Measurements from ENCODE around the gene PCK1.

PCK1 gene

GRCh38 chr20:57589728-57590484, 29.0 kb downstream of the PCK1 start:
- DNase-seq, result no peak

GRCh38 chr20:57590485-57591288, 29.8 kb downstream of the PCK1 start:
- no peak for DNase-seq

- DNase-seq, result no peak
Observed at GRCh38 chr20:57591289-57592229, 30.6 kb downstream of the PCK1 start.

- DNase-seq, result no peak
Observed at GRCh38 chr20:57592263-57593092, 31.6 kb downstream of the PCK1 start.

- DNase-seq, result no peak
Observed at GRCh38 chr20:57593134-57593886, 32.4 kb downstream of the PCK1 start.

- peak; percentile 58 for DNase-seq
Observed at GRCh38 chr20:57594092-57594951, 33.4 kb downstream of the PCK1 start.

- DNase-seq, result no peak
Observed at GRCh38 chr20:57595041-57596030, 34.4 kb downstream of the PCK1 start.

- DNase-seq, result no peak
Observed at GRCh38 chr20:57596358-57596757, 35.4 kb downstream of the PCK1 start.

- DNase-seq, result peak; percentile 78
Observed at GRCh38 chr20:57596998-57597939, 36.4 kb downstream of the PCK1 start.

GRCh38 chr20:57598060-57598459, 37.1 kb downstream of the PCK1 start:
- DNase-seq, result no peak

- DNase-seq, result no peak
Observed at GRCh38 chr20:57598491-57598890, 37.6 kb downstream of the PCK1 start.

GRCh38 chr20:57600320-57601210, 39.7 kb downstream of the PCK1 start:
- no peak for DNase-seq

- DNase-seq, result no peak
Observed at GRCh38 chr20:57601211-57601570, 40.3 kb downstream of the PCK1 start.

GRCh38 chr20:57601737-57602136, 40.8 kb downstream of the PCK1 start:
- no peak for DNase-seq

GRCh38 chr20:57603120-57603519, 42.2 kb downstream of the PCK1 start:
- DNase-seq, result no peak

- DNase-seq, result no peak
Observed at GRCh38 chr20:57605045-57605444, 44.1 kb downstream of the PCK1 start.

- DNase-seq, result no peak
Observed at GRCh38 chr20:57605878-57606277, 45.0 kb downstream of the PCK1 start.

All from stimulated activated CD4-positive, alpha-beta T cell treated with anti-CD3 and anti-CD28 coated beads, Interleukin-12 subunit alpha, Interleukin-12 subunit beta, amount 100 ng/mL, for 4 hours (primary cell).